Fibroblast of villous mesenchyme (primary cell): ENCODE data around the gene XPO1. TPM values are rescaled to one million over a fixed set of nuclear protein-coding genes. Genes with fewer than 3 reads are reported as not detected.
"Not testable (repeated sequence)": the region's sequence is repeated elsewhere in the genome, so short reads cannot be mapped to it uniquely, and the experiment has no call there.

Experiments used
- DNase-seq: peaks from one replicate; pipeline ENCODE4 v3.0.0-alpha.2; 2010; ENCODE audit warnings: low read depth
- H3K4me3 ChIP-seq: 2 replicates; pipeline ENCODE4 v1.5.1; 2011; ENCODE audit warnings: low read depth, mild to moderate bottlenecking, low read length
- total RNA-seq: library from RNA; depleted of rRNA; stranded (reverse); fragments of >200 nt; gene quantifications from 2 replicates; pipeline ENCODE4 v1.2.3, GENCODE V29; 2012
- TF ChIP-seq, protein P1 (sequence below): IDR thresholded peaks from 2 replicates; pipeline ENCODE4 v1.5.1; 2012; ENCODE audit warnings: low read depth, mild to moderate bottlenecking, low read length; ENCODE audit not compliant: insufficient read depth

Gene XPO1
- total RNA-seq, 1 donor, result 282 TPM

DNA sequence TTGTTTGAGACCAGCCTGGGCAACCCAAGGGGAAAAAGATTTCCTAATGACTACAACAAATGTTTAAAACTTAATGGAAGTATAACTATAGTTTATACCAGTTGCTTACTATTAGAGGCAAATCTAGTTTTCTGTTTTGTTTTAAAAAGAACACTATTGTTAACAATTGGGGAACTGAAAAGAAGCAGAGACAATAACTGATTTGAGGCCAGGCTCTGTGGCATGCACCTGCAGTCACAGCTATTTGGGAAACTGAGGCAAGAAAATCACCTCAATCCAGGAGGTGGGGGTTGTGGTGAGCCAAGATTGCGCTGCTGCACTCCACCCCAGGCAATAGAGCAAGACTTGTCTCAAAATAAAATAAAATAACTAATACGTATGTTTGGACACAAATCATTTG lies 39.1 kb downstream of the XPO1 start:
- no peak for DNase-seq
- no peak overlapping the region for H3K4me3 ChIP-seq
- TF ChIP-seq, protein P1, sequence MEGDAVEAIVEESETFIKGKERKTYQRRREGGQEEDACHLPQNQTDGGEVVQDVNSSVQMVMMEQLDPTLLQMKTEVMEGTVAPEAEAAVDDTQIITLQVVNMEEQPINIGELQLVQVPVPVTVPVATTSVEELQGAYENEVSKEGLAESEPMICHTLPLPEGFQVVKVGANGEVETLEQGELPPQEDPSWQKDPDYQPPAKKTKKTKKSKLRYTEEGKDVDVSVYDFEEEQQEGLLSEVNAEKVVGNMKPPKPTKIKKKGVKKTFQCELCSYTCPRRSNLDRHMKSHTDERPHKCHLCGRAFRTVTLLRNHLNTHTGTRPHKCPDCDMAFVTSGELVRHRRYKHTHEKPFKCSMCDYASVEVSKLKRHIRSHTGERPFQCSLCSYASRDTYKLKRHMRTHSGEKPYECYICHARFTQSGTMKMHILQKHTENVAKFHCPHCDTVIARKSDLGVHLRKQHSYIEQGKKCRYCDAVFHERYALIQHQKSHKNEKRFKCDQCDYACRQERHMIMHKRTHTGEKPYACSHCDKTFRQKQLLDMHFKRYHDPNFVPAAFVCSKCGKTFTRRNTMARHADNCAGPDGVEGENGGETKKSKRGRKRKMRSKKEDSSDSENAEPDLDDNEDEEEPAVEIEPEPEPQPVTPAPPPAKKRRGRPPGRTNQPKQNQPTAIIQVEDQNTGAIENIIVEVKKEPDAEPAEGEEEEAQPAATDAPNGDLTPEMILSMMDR, result no peak

DNA sequence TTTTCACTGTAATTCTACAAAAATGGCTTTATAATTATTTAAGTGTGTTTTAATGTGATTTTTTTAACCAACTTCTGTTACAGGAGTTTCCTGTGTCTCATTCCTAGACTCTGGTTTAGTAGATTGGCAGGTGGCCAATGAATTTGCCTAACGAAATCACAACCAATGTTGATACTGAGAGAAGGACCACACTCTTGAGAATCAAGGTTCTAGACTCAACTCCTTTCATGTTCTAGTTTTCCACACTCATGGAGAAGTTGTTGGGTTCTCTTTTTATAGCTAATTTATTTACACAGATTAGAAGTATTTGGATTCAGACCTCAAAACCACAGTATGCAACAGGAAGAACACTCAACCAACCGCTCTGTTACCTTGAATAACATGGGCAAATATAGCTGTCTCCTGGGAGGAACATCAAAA lies 44.6 kb downstream of the XPO1 start:
- H3K4me3 ChIP-seq, result no peak overlapping the region
- peak; percentile 21 for DNase-seq
- TF ChIP-seq, protein P1, result no peak

DNA sequence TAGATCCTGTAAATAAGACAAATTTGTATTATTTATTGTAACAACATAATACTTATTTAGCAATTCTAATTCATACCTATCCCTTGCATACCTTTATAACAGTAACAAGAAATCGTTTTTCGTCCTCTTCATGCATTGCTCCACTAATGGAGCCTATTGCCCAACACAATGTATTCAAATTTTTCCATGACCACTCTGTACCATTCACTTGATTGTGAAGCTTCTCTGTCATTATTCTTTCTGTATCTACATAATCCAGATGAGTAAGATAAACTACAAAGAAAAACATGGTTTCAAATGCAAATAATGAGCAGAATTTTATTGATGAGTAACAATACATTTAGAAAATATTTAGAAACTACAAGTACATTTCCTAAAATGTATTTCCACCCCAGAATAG lies 45.7 kb downstream of the XPO1 start:
- no peak overlapping the region for H3K4me3 ChIP-seq
- TF ChIP-seq, protein P1, result no peak
- DNase-seq, result no peak

DNA sequence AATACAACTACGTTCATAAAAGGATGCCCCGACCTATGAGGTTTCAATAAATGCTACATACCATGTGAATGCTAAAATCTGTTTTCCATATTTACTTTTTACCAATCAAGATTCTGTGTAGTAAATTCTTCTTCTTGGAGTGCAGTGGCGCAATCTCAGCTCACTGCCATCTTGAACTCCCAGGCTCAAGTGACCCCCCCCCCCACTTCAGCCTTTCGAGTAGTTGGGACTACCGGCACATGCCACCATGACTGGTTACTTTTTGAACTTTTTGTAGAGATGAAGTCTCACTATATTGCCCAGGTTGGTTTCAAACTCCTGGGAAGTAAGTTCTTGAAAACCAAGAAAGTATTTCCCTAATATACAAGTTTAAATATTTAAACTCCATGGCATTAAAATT lies 52.9 kb downstream of the XPO1 start:
- TF ChIP-seq, protein P1, result no peak
- DNase-seq, result no peak
- no peak overlapping the region for H3K4me3 ChIP-seq

DNA sequence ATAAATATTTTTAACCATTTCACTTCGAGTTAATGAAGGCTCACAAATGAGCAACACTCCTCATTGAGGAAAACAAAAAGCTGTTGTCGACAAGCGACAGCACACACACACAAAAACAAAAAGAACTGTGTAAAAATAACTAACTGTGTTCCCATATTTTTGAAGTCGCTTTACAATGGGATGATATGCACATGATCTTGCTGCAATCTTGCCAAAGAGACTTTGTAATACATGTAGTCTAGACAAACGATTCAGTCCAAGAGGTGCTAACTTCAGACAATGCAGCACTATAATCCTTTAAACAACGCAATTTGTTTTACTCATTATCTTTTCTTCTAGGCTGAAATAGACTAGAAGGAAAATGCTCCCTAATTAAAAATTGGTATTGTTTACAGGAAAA lies 60.1 kb downstream of the XPO1 start:
- H3K4me3 ChIP-seq, result no peak overlapping the region
- TF ChIP-seq, protein P1, result no peak
- no peak for DNase-seq

DNA sequence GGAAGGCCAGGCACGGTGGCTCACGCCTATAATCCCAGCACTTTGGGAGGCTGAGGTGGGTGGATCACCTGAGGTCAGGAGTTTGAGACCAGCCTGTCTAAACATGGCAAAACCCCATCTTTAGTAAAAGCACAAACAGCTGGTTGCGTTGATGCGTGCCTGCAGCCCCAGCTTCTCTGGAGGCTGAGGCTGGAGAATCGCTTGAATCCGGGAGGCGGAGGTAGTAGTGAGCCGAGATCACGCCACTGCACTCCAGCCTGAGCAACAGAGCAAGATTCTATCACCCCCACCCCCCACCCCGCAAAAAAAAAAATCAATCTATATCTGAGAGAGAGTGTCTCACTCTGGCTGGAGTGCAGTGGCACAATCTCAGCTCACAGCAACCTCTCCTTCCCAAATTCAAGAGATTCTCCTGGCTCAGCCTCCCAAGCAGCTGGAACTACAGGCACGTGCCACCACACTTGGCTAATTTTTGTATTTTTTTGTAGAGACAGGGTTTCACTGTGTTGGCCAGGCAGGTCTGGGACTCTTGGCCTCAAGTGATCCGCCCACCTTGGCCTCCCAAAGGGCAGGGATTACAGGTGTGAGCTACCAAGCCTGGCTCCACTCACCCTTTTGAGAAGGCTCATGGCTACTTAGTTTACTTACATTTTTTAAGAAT lies 61.1 kb downstream of the XPO1 start:
- not testable (repeated sequence) for DNase-seq, H3K4me3 ChIP-seq

DNA sequence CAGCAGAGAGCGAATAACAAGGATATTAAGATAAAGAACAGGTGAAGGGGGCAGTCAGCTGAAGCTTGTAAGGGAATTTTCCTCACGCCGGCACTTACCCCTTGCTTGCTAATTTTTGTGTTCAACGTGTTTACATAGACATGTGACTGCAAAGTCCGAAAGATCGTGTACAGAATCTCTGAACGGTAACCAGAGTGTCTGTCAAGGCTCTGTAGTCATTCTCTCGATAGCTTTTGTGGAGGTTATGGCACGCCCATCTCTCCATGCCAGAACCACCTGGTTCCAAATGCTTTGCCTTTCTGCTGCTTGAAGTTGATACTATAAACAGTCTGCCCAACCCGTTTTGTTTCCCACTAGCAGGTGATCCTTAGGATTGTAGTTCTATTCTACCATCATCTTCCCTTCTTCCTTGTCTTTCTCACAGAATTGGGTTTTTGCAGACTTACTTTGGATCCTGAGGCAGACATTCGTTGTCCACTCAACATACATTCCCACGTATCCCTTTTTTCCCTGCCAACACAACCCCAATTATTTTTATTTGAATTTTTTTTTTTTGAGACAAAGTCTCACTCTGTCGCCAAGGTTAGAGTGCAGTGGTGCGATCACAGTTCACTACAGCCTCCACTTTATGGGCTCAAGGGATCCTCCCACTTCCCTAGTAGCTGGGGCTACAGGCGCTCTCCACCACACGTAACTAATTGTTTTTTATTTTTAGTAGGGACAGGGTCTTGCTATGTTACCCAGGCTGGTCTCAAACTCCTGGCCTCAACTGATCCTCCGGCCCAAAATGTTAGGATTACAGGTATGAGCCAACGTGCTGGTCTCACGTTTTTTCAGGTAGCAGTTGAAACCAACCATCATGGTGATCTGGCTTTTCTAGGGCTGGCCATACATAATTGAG lies 66.0 kb downstream of the XPO1 start:
- DNase-seq, result peak; percentile 48
- H3K4me3 ChIP-seq, result peak overlapping the region; percentile 71
- TF ChIP-seq, protein P1, result no peak
